ENCODE data around the gene DENND2D. TPM values are rescaled to one million over a fixed set of nuclear protein-coding genes. Genes with fewer than 3 reads are reported as not detected.

The DENND2D gene
- total RNA-seq, 4 donors from 2014 or later = 1.4 to 16.6 (median 6.4) TPM

DNA sequence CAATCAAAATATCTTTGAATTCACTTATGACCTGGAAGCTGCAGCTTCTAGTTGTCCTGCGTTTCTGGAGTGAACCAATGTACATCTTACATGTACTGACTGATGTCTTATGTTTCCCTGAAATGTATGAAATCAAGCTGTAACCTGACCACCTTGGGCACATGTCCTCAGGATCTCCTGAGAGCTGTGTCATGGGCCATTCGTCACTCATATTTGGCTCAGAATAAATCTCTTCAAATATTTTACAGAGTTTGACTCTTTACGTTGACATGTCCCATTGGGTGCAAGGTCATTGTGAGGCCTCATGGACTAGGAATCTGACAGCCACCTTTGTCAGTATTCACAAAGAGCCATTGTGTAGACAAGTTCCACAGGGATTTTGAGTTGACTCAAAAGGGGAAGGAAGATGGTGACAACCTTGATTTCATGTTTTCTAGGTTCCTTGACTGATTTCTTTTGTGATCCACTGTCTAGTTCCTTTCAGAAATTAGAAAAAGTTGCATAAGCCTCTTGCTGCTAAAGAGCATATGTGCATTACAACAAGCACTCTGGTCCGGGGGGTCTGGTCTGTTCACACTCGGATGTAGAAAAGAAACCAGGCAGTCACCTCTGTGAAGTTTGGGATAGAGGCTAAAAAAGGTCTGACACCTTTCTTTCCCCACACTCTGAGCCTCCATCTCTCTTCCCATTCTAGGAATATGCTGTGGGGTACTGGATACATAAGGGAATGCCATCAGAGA lies 37.8 kb upstream of the DENND2D start:
- no peaks in the 10 kb centered on the region for H3K36me3 ChIP-seq
- no peak overlapping the region for H3K4me3 ChIP-seq
- H3K4me1 ChIP-seq = no peaks in the 10 kb centered on the region
- peaks cover 10% of the 10 kb centered on the region for H3K27me3 ChIP-seq
- TF ChIP-seq, protein P1, sequence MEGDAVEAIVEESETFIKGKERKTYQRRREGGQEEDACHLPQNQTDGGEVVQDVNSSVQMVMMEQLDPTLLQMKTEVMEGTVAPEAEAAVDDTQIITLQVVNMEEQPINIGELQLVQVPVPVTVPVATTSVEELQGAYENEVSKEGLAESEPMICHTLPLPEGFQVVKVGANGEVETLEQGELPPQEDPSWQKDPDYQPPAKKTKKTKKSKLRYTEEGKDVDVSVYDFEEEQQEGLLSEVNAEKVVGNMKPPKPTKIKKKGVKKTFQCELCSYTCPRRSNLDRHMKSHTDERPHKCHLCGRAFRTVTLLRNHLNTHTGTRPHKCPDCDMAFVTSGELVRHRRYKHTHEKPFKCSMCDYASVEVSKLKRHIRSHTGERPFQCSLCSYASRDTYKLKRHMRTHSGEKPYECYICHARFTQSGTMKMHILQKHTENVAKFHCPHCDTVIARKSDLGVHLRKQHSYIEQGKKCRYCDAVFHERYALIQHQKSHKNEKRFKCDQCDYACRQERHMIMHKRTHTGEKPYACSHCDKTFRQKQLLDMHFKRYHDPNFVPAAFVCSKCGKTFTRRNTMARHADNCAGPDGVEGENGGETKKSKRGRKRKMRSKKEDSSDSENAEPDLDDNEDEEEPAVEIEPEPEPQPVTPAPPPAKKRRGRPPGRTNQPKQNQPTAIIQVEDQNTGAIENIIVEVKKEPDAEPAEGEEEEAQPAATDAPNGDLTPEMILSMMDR (IDR thresholded peaks at IDR 0.05) = no peak
- no peak for TF ChIP-seq POLR2A (IDR thresholded peaks at IDR 0.05)
- no peak for TF ChIP-seq EP300 (IDR thresholded peaks at IDR 0.05)
- TF ChIP-seq POLR2AphosphoS5 (IDR thresholded peaks at IDR 0.05) = no peak
- no peak for ATAC-seq
- no peak overlapping the region for H3K27ac ChIP-seq
- WGBS, 2 donors (ENCODE audit: low coverage in 1 of 2) = 77 to 79% methylated on average over 3 to 4 of the region's 5 CpGs
- H3K9me3 ChIP-seq = no peaks in the 10 kb centered on the region

DNA sequence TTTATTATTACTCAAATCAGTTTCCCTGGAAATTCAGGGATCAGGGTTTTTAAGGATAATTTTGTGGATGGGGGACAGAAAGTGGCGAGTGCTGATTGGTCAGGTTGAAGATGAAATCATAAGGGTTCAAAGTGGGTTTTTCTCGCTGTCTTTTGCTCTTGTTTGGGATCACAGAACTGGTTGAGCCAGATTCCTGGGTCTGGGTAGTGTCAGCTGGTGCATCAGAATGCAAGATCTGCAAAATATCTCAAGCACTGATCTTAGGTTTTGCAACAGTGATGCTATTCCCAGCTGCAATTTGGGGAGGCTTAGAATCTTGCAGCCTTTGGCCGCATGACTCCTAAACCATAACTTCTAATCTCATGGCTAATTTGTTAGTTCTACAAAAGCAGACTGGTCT lies 36.4 kb upstream of the DENND2D start:
- ATAC-seq = no peak
- Histone ChIP-seq H3K4me1 (no peaks in the 10 kb centered on the region), H3K27ac (no peak overlapping the region), H3K36me3 (no peaks in the 10 kb centered on the region), H3K9me3 (no peaks in the 10 kb centered on the region), H3K4me3 (no peak overlapping the region), H3K27me3 (peaks cover 10% of the 10 kb centered on the region)
- 56 to 67% methylated on average over 3 of the region's 3 CpGs for WGBS, 2 donors (ENCODE audit: low coverage in 1 of 2)
- TF ChIP-seq POLR2A (IDR thresholded peaks at IDR 0.05) (no peak), POLR2AphosphoS5 (IDR thresholded peaks at IDR 0.05) (no peak), EP300 (IDR thresholded peaks at IDR 0.05) (no peak)
- TF ChIP-seq, protein P1 (IDR thresholded peaks at IDR 0.05) = no peak

DNA sequence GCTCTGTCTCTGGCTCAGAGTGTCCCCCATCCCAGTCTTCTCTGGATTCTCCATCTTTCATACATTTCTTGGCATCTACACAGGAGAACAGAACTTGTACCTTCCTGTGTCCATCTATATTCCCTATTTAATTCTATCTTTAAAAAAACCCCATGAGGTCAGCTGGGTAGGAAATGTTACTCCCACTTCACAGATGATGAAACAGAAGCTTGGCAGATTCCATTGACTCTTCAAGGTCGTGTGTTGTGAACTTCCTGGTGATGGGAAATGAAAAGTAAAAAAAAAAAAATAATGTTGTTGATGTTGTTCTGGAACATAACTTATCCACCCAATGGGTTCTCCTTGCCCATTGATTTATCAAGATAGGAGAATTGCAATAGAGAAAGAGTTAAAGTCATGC lies 35.9 kb upstream of the DENND2D start:
- no peaks in the 10 kb centered on the region for H3K4me1 ChIP-seq
- H3K9me3 ChIP-seq = no peaks in the 10 kb centered on the region
- no peak overlapping the region for H3K27ac ChIP-seq
- 13 to 44% methylated on average over 1 of the region's 1 CpG for WGBS, 2 donors (ENCODE audit: low coverage in 1 of 2)
- H3K27me3 ChIP-seq = peaks cover 10% of the 10 kb centered on the region
- no peaks in the 10 kb centered on the region for H3K36me3 ChIP-seq
- ATAC-seq = no peak
- no peak overlapping the region for H3K4me3 ChIP-seq
- TF ChIP-seq, protein P1 (IDR thresholded peaks at IDR 0.05) = no peak
- no peak for TF ChIP-seq EP300 (IDR thresholded peaks at IDR 0.05)
- no peak for TF ChIP-seq POLR2A (IDR thresholded peaks at IDR 0.05)
- no peak for TF ChIP-seq POLR2AphosphoS5 (IDR thresholded peaks at IDR 0.05)

DNA sequence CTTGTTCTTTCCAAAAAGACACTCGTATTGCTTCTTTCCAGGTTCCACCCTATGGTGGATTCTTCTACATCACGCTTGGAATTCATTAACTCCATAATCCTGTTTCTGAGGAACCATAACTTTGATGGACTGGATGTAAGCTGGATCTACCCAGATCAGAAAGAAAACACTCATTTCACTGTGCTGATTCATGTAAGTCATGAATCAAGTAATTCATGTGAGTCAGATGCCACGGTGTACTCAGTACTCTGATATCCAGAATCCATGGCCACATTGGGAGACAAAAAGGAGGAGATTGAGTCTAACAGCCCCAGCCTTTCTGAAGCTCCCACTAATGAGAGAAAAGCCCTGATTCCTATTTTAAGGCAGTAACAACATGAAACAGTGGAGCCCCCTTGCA lies 34.4 kb upstream of the DENND2D start:
- WGBS, 2 donors (ENCODE audit: low coverage in 1 of 2) = 64 to 90% methylated on average over 3 of the region's 3 CpGs
- Histone ChIP-seq H3K4me1 (no peaks in the 10 kb centered on the region), H3K27ac (no peak overlapping the region), H3K27me3 (peaks cover 10% of the 10 kb centered on the region), H3K36me3 (no peaks in the 10 kb centered on the region), H3K4me3 (no peak overlapping the region), H3K9me3 (no peaks in the 10 kb centered on the region)
- ATAC-seq = no peak
- TF ChIP-seq, protein P1 (IDR thresholded peaks at IDR 0.05) = no peak
- TF ChIP-seq POLR2AphosphoS5 (IDR thresholded peaks at IDR 0.05) (no peak), POLR2A (IDR thresholded peaks at IDR 0.05) (no peak), EP300 (IDR thresholded peaks at IDR 0.05) (no peak)

DNA sequence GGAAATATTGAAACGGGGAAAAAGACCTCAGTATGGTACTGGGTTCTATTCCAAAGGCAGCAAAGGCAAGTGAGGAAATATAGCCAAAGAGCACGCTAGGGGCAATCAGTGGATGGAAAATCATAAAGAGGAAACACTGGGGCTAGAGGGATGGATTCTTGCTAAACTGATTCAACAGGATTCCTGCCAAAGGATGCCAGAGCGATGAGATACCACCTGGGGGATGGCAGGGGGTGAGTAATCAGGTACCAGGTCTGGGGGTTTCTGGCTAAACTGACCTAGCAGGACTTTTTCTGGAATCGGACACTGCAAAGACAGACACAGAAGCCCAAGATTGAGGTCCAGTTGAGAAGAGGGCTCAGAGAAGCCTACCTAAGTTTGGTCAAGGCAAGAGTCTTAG lies 33.8 kb upstream of the DENND2D start:
- WGBS, 2 donors (ENCODE audit: low coverage in 1 of 2) = 75 to 89% methylated on average over 1 to 4 of the region's 4 CpGs
- no peak overlapping the region for H3K4me3 ChIP-seq
- ATAC-seq = no peak
- H3K27ac ChIP-seq = no peak overlapping the region
- TF ChIP-seq, protein P1 (IDR thresholded peaks at IDR 0.05) = no peak
- TF ChIP-seq EP300 (IDR thresholded peaks at IDR 0.05) (no peak), POLR2A (IDR thresholded peaks at IDR 0.05) (no peak), POLR2AphosphoS5 (IDR thresholded peaks at IDR 0.05) (no peak)
- H3K36me3 ChIP-seq = no peaks in the 10 kb centered on the region
- no peaks in the 10 kb centered on the region for H3K4me1 ChIP-seq
- no peaks in the 10 kb centered on the region for H3K9me3 ChIP-seq
- peaks cover 10% of the 10 kb centered on the region for H3K27me3 ChIP-seq

Measured in gastroesophageal sphincter (tissue), 4 donors.